HG03575 (cell line): ENCODE measurements around the gene ART1.
"Not testable (repeated sequence)": the region's sequence is repeated elsewhere in the genome, so short reads cannot be mapped to it uniquely, and the experiment has no call there.

Source experiments
- ATAC-seq: cut with Tn5 transposase; IDR thresholded peaks from one replicate; pipeline ENCODE4 v1.9.1; 2021; ENCODE audit not compliant: unreplicated experiment, insufficient number of reproducible peaks, low FRiP score; ENCODE audit errors: extremely low read depth

Gene ART1

GRCh38 chr11:3644817-3645235 is at the start of gene ART1:
TSS of gene ART1 (plus strand) at chr11:3645128. CDS start at chr11:3659214, 14,086 bp downstream.
- ATAC-seq: no peak

- not testable (repeated sequence) for ATAC-seq
These were observed 47.2 kb upstream of the ART1 start for GRCh38 chr11:3597743-3598142.

GRCh38 chr11:3600201-3600600 is 44.7 kb upstream of the ART1 start:
- not testable (repeated sequence) for ATAC-seq

GRCh38 chr11:3604167-3604566 is 40.8 kb upstream of the ART1 start:
- no peak for ATAC-seq

GRCh38 chr11:3605283-3605662 is 39.7 kb upstream of the ART1 start:
- no peak for ATAC-seq

- ATAC-seq: no peak
These were observed 39.1 kb upstream of the ART1 start for GRCh38 chr11:3605771-3606203.

- no peak for ATAC-seq
These were observed 35.3 kb upstream of the ART1 start for GRCh38 chr11:3609416-3610265.

- no peak for ATAC-seq
These were observed 34.1 kb upstream of the ART1 start for GRCh38 chr11:3610846-3611245.

- ATAC-seq: no peak
These were observed 32.8 kb upstream of the ART1 start for GRCh38 chr11:3611976-3612678.

- no peak for ATAC-seq
These were observed 30.8 kb upstream of the ART1 start for GRCh38 chr11:3613998-3614741.

- ATAC-seq: no peak
These were observed 30.2 kb upstream of the ART1 start for GRCh38 chr11:3614742-3615171.

- ATAC-seq: no peak
These were observed 28.9 kb upstream of the ART1 start for GRCh38 chr11:3615998-3616397.

GRCh38 chr11:3616721-3617460 is 28.0 kb upstream of the ART1 start:
- no peak for ATAC-seq

GRCh38 chr11:3617990-3618389 is 26.9 kb upstream of the ART1 start:
- no peak for ATAC-seq

- ATAC-seq: no peak
These were observed 22.4 kb upstream of the ART1 start for GRCh38 chr11:3622521-3622920.

GRCh38 chr11:3623121-3623520 is 21.8 kb upstream of the ART1 start:
- ATAC-seq: no peak

- no peak for ATAC-seq
These were observed 21.0 kb upstream of the ART1 start for GRCh38 chr11:3623767-3624458.

- no peak for ATAC-seq
These were observed 18.5 kb upstream of the ART1 start for GRCh38 chr11:3626250-3626960.
